HCT116 (cell line): ENCODE results near the gene DCAF6. TPM values are rescaled to one million over a fixed set of nuclear protein-coding genes. Genes with fewer than 3 reads are reported as not detected.

ENCODE experiments used
- ATAC-seq: fragments of 200-7000 bp; cut with Tn5 transposase; 2 replicates; pipeline ENCODE4 v1.9.1; 2020; ENCODE audit warnings: mild to moderate bottlenecking, moderate library complexity
- BruUV-seq: library from RNA; stranded (reverse); fragments of 400-500 nt; replicated peaks from 2 replicates; lab custom pipeline; 2021; lab: Mats Ljungman, UMichigan
- CTCF ChIA-PET: fragments of 300-600 bp; sonication (Branson Sonifier 250); formaldehyde crosslinking; loops from one replicate; lab custom pipeline; 2021; ENCODE audit warnings: antibody characterized with exemption; lab: Charles Lee
- POLR2A ChIA-PET: fragments of 300-600, 350-600 bp; sonication (Branson Sonifier 250); formaldehyde crosslinking; loops from one replicate; lab custom pipeline; 2021; ENCODE audit warnings: antibody characterized with exemption; lab: Charles Lee
- RAD21 ChIA-PET, 2 experiments: fragments of 300-600 bp; sonication (Branson Sonifier 250); formaldehyde crosslinking; loops; one replicate each; lab custom pipeline; 2023; ENCODE audit warnings: low total read pairs in 2 of 2; ENCODE audit not compliant: uncharacterized antibody in 2 of 2, unreplicated experiment in 2 of 2, low non-redundant PET in 1 of 2; lab: Charles Lee
- DNase-seq: peaks from one replicate; pipeline ENCODE4 v3.0.0-alpha.2; 2010; ENCODE audit warnings: low read depth, low spot score
- H2AFZ ChIP-seq: fragments of 200-600 bp; shearing (Covaris generic), sonication (generic); 2 replicates; pipeline ENCODE4 v1.6.1; 2017; ENCODE audit warnings: low read depth, mixed run types, mixed read lengths, antibody characterized with exemption, low read length; ENCODE audit not compliant: poor library complexity, severe bottlenecking
- H3K27ac ChIP-seq: 2 replicates; pipeline ENCODE4 v1.5.1; 2012; ENCODE audit warnings: low read depth, low read length
- H3K27me3 ChIP-seq: fragments of 200-600 bp; sonication (generic); 2 replicates; pipeline ENCODE4 v1.6.1; 2016; ENCODE audit warnings: mixed run types, low read length, mixed read lengths; ENCODE audit not compliant: insufficient read depth
- H3K36me3 ChIP-seq, 2 experiments: fragments of 200-500 bp in 1 of 2; fragments of 200-600 bp in 1 of 2; sonication (Bioruptor generic) in 1 of 2; sonication (generic) in 1 of 2; 2 replicates each; pipeline versions ENCODE4 v1.5.1 to v1.6.1; 2014 to 2016; ENCODE audit warnings: low read length in 2 of 2, inconsistent platforms in 1 of 2, mixed read lengths in 1 of 2, mixed run types in 1 of 2; ENCODE audit not compliant: insufficient read depth in 2 of 2, control insufficient read depth in 1 of 2
- H3K4me1 ChIP-seq, 2 experiments: fragments of 200-600 bp in 1 of 2; sonication (generic) in 1 of 2; 2 replicates each; pipeline versions ENCODE4 v1.5.1 to v1.6.1; 2012 to 2017; ENCODE audit warnings: low read length in 2 of 2, inconsistent platforms in 1 of 2, mild to moderate bottlenecking in 1 of 2, mixed read lengths in 1 of 2, mixed run types in 1 of 2, moderate library complexity in 1 of 2; ENCODE audit not compliant: insufficient read depth in 2 of 2, control insufficient read depth in 1 of 2
- H3K4me2 ChIP-seq: fragments of 200-600 bp; sonication (generic); 2 replicates; pipeline ENCODE4 v1.6.1; 2017; ENCODE audit warnings: mixed run types, low read length, mixed read lengths
- H3K4me3 ChIP-seq, 2 experiments: fragments of 200-600 bp in 1 of 2; sonication (generic) in 1 of 2; replicated peaks in 1 of 2; 2 replicates each; pipeline ENCODE4 v1.5.1; 2011 to 2016; ENCODE audit warnings: low read length in 2 of 2, control low read depth in 1 of 2, low read depth in 1 of 2, mild to moderate bottlenecking in 1 of 2, mixed read lengths in 1 of 2, mixed run types in 1 of 2
- H3K79me2 ChIP-seq: fragments of 200-600 bp; sonication (generic); 2 replicates; pipeline ENCODE4 v1.6.1; 2017; ENCODE audit warnings: mild to moderate bottlenecking, mixed run types, low read length, moderate library complexity, mixed read lengths; ENCODE audit not compliant: insufficient read depth
- H3K9ac ChIP-seq: fragments of 200-600 bp; sonication (generic); 2 replicates; pipeline ENCODE4 v1.6.1; 2016; ENCODE audit warnings: low read length, mixed read lengths
- H3K9me2 ChIP-seq: fragments of 200-600 bp; sonication (generic), shearing (Covaris generic); 2 replicates; pipeline ENCODE4 v1.6.1; 2017; ENCODE audit warnings: mixed run types, mild to moderate bottlenecking, moderate library complexity; ENCODE audit not compliant: insufficient read depth
- H3K9me3 ChIP-seq, 2 experiments: fragments of 200-500 bp in 1 of 2; fragments of 200-600 bp in 1 of 2; sonication (Bioruptor generic) in 1 of 2; sonication (generic) in 1 of 2; 2 replicates each; pipeline ENCODE4 v1.6.1; 2014 to 2017; ENCODE audit warnings: low read length in 2 of 2, mixed read lengths in 2 of 2, inconsistent platforms in 1 of 2, low read depth in 1 of 2, mild to moderate bottlenecking in 1 of 2, mixed run types in 1 of 2, moderate library complexity in 1 of 2; ENCODE audit not compliant: control insufficient read depth in 1 of 2, insufficient read depth in 1 of 2
- H4K20me1 ChIP-seq: fragments of 200-600 bp; sonication (generic), shearing (Covaris generic); 2 replicates; pipeline ENCODE4 v1.6.1; 2017; ENCODE audit warnings: mixed run types, mild to moderate bottlenecking, moderate library complexity; ENCODE audit not compliant: insufficient read depth
- ATF3 ChIP-seq: IDR thresholded peaks from 2 replicates; pipeline ENCODE4 v1.6.1; 2012
- CEBPB ChIP-seq: IDR thresholded peaks from 2 replicates; pipeline ENCODE4 v1.6.1; 2012; ENCODE audit warnings: low read depth
- CTCF ChIP-seq, 3 experiments: fragments of 200-600 bp in 1 of 3; sonication (generic) in 1 of 3; IDR thresholded peaks in 2 of 3; conservative IDR thresholded peaks in 1 of 3; 2 replicates each; pipeline ENCODE4 v1.5.1; 2012 to 2017; ENCODE audit warnings: low read depth in 2 of 3, low read length in 2 of 3, antibody characterized with exemption in 1 of 3, borderline replicate concordance in 1 of 3, control low read depth in 1 of 3, mild to moderate bottlenecking in 1 of 3, mixed read lengths in 1 of 3, mixed run types in 1 of 3, moderate library complexity in 1 of 3; ENCODE audit not compliant: insufficient read depth in 1 of 3
- EZH2 ChIP-seq: fragments of 200-600 bp; sonication (generic); IDR thresholded peaks from 2 replicates; pipeline ENCODE4 v1.6.1; 2017; ENCODE audit warnings: antibody characterized with exemption, mixed run types
- EZH2phosphoT487 ChIP-seq: fragments of 200-600 bp; IDR thresholded peaks from 2 replicates; pipeline ENCODE4 v1.6.1; 2018; ENCODE audit warnings: antibody characterized with exemption, borderline replicate concordance
- FOSL1 ChIP-seq: IDR thresholded peaks from 2 replicates; pipeline ENCODE4 v1.6.1; 2012; ENCODE audit warnings: low read depth
- JUND ChIP-seq: IDR thresholded peaks from 2 replicates; pipeline ENCODE4 v1.6.1; 2012
- POLR2A ChIP-seq: IDR thresholded peaks from 2 replicates; pipeline ENCODE4 v1.7.0; 2011; ENCODE audit warnings: borderline replicate concordance; ENCODE audit not compliant: insufficient read depth, insufficient read length; ENCODE audit errors: extremely low read depth
- RAD21 ChIP-seq: IDR thresholded peaks from 2 replicates; pipeline ENCODE4 v1.6.1; 2012; ENCODE audit warnings: low read depth, mild to moderate bottlenecking
- SIN3A ChIP-seq: IDR thresholded peaks from 2 replicates; pipeline ENCODE4 v1.6.1; 2012; ENCODE audit warnings: low read depth
- TCF7L2 ChIP-seq: IDR thresholded peaks from 2 replicates; pipeline ENCODE4 v1.7.0; 2011; ENCODE audit warnings: borderline replicate concordance, inconsistent platforms; ENCODE audit not compliant: insufficient read depth, insufficient read length; ENCODE audit errors: extremely low read depth
- YY1 ChIP-seq: IDR thresholded peaks from 2 replicates; pipeline ENCODE4 v1.6.1; 2011; ENCODE audit warnings: low read length, low read depth, moderate library complexity, mild to moderate bottlenecking; ENCODE audit not compliant: insufficient replicate concordance; ENCODE audit errors: extremely low read depth
- intact Hi-C: fragments of 100-400 bp; cut with micrococcal nuclease; formaldehyde crosslinking; loops from 2 replicates; pipeline ENCODE4 v1.10.0; 2022
- total RNA-seq: library from RNA; stranded (reverse); gene quantifications from one replicate; pipeline ENCODE4 v1.2.1, GENCODE V29; 2021; ENCODE audit not compliant: unreplicated experiment

DCAF6 gene
- total RNA-seq, 1 experiment from 2014 or later: 34.2 TPM

GRCh38 chr1:168042362-168042761 is 105.9 kb downstream of the DCAF6 start:
- H3K27ac ChIP-seq: no peak overlapping the region
- CTCF ChIA-PET: no interaction called here
- TF ChIP-seq TCF7L2: no peak
- TF ChIP-seq YY1: no peak
- TF ChIP-seq ATF3: no peak
- TF ChIP-seq SIN3A: no peak
- TF ChIP-seq, all 23 proteins: peak for 0

GRCh38 chr1:168045311-168045710 is 108.8 kb downstream of the DCAF6 start:
- H3K9me3 ChIP-seq: no peaks in the 10 kb centered on the region
- intact Hi-C loops: no loop called here
- ChIA-PET CTCF (interaction anchor here (1.7 kb wide), 1 partner anchor 37 kb away, joined by 5 read pairs; no protein-coding TSS in a partner anchor), RAD21 (no interaction called here)
- H3K79me2 ChIP-seq: no peaks in the 10 kb centered on the region
- TF ChIP-seq RAD21 (no peak), YY1 (no peak), EZH2 (no peak), SIN3A (no peak), CEBPB (no peak), POLR2A (no peak), FOSL1 (no peak), TCF7L2 (no peak), CTCF (IDR thresholded peaks at IDR 0.05 in 2 of 3, conservative IDR thresholded peaks at IDR 0.05 in 1 of 3; ENCODE audit: borderline replicate concordance in 1 of 3, insufficient read depth in 1 of 3, low read depth in 2 of 3, low read length in 2 of 3) (no peak), ATF3 (no peak), JUND (no peak), EZH2phosphoT487 (no peak)
- TF ChIP-seq, all 23 proteins: peak for 0
- POLR2A ChIA-PET: no interaction called here
- ATAC-seq (no peak), DNase-seq (no peak)
- Histone ChIP-seq H3K4me3 (no peak overlapping the region), H3K36me3 (peaks cover 0 to 2% of the 10 kb centered on the region in 2 experiments; a peak in 1 of 4 replicates), H3K27me3 (no peaks in the 10 kb centered on the region), H4K20me1 (no peaks in the 10 kb centered on the region), H3K9ac (no peak overlapping the region), H3K4me1 (no peaks in the 10 kb centered on the region), H2AFZ (no peak overlapping the region), H3K9me2 (no peaks in the 10 kb centered on the region), H3K27ac (no peak overlapping the region), H3K4me2 (no peak overlapping the region)
- BruUV-seq: no TSS peak

More at GRCh38 chr1:168042362-168042761, 105.9 kb downstream of the DCAF6 start:
- ChIA-PET RAD21 (no interaction called here), POLR2A (no interaction called here)
- Histone ChIP-seq H3K4me2 (no peak overlapping the region), H3K9me3 (no peaks in the 10 kb centered on the region), H3K27me3 (no peaks in the 10 kb centered on the region), H3K4me1 (no peaks in the 10 kb centered on the region), H3K4me3 (no peak overlapping the region), H3K79me2 (no peaks in the 10 kb centered on the region), H3K9ac (no peak overlapping the region), H4K20me1 (no peaks in the 10 kb centered on the region), H2AFZ (no peak overlapping the region), H3K36me3 (peaks cover 0 to 2% of the 10 kb centered on the region in 2 experiments; a peak in 1 of 4 replicates), H3K9me2 (no peaks in the 10 kb centered on the region)
- DNase-seq (no peak), ATAC-seq (no peak)
- intact Hi-C loops: no loop called here
- no TSS peak for BruUV-seq
